Vagina (tissue), 2 donors: ENCODE data around the gene NTRK1. TPM values are rescaled to one million over a fixed set of nuclear protein-coding genes. Genes with fewer than 3 reads are reported as not detected.

Source experiments
- DNase-seq, 2 donors: peaks; one replicate each; pipeline ENCODE4 v3.0.0-alpha.2; 2017; ENCODE audit errors: extremely low spot score in 2 of 2
- H3K27ac ChIP-seq: fragments of 200-600 bp; sonication (generic); one replicate; pipeline ENCODE4 v1.5.1; 2019
- H3K27me3 ChIP-seq: fragments of 200-600 bp; sonication (generic); one replicate; pipeline ENCODE4 v1.5.1; 2019
- H3K36me3 ChIP-seq, 2 donors: fragments of 200-600 bp; sonication (generic); one replicate each; pipeline ENCODE4 v1.5.1; 2017 to 2019
- H3K4me1 ChIP-seq: fragments of 200-600 bp; sonication (generic); one replicate; pipeline ENCODE4 v1.5.1; 2019
- H3K4me3 ChIP-seq, 2 donors: fragments of 200-600 bp; sonication (generic); 1 replicate in 1 of 2; 2 replicates in 1 of 2; pipeline ENCODE4 v1.5.1; 2016 to 2019
- H3K9me3 ChIP-seq: fragments of 200-600 bp; sonication (generic); one replicate; pipeline ENCODE4 v1.5.1; 2019
- POLR2A ChIP-seq, 2 donors: fragments of 450-650 bp; IDR thresholded peaks; one replicate each; pipeline ENCODE4 v1.6.1; 2017; ENCODE audit warnings: antibody characterized with exemption in 2 of 2, mild to moderate bottlenecking in 2 of 2, moderate library complexity in 2 of 2
- POLR2AphosphoS5 ChIP-seq, 2 donors: sonication (generic); formaldehyde crosslinking; IDR thresholded peaks; one replicate each; pipeline ENCODE4 v1.9.0; 2017; ENCODE audit warnings: antibody characterized with exemption in 2 of 2, mild to moderate bottlenecking in 2 of 2, low read depth in 1 of 2; ENCODE audit not compliant: insufficient read depth in 1 of 2
- intact Hi-C: fragments of 100-400 bp; cut with DNase I; formaldehyde crosslinking; loops from one replicate; pipeline ENCODE4 v1.15.1; 2023
- total RNA-seq: library from RNA; depleted of rRNA; stranded (reverse); fragments of >200 nt; gene quantifications from one replicate; pipeline ENCODE4 v1.2.3, GENCODE V29; 2016
- TF ChIP-seq, protein P1 (sequence below), 3 experiments: fragments of 450-650 bp in 2 of 3; fragments of 200-600 bp in 1 of 3; sonication (generic) in 1 of 3; IDR thresholded peaks; one replicate each; pipeline ENCODE4 v1.5.1; 2017 to 2019; ENCODE audit warnings: antibody characterized with exemption in 3 of 3, mild to moderate bottlenecking in 2 of 3, moderate library complexity in 2 of 3

Gene NTRK1
- total RNA-seq, 1 donor from 2014 or later: 2.9 TPM

DNA sequence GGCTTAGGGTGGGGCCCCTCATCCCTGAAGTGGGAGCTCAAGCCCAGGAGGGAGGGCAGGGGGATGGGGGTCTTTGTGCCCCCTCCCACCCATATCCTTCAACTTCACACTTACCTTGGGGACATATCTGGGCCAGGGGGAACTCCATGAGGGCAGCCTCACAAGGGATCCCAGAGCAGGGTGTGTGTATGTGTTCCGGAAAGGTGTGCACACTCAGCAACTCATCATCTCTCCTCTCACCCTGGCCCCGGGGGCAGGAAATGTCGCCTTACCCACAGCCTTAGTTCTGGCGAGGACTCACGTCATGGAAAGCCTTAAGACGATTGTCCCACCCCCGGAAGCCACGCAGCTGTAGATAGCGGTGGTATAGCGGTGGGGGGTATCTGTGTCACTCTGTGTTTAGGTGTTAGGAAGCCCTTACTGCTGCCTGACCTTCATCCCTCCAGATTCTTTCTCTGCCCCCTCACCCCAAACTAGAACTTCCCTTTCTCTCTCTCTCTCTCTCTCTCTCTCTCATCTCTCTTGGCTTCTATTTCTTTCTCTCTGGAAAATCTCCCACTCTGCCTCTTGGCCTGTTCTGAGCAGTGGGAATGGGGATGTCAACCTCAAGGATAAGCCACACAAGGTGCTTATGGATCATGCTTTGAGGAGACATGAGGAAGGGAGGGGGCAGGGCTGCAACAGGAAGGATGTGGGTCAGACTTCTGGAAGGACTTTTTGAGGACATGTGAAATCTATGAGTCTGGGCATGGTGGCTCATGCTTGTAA is 43.9 kb upstream of the NTRK1 start, which contains the start of gene SH2D2A:
TSS of gene SH2D2A (minus strand) at position 288 of the 768 bp plus-strand sequence. CDS start at position 148, 140 bp downstream.
- DNase-seq: no peak
- H3K4me3 ChIP-seq: peak within 1 kb of the TSS; percentile 29 to 32

DNA sequence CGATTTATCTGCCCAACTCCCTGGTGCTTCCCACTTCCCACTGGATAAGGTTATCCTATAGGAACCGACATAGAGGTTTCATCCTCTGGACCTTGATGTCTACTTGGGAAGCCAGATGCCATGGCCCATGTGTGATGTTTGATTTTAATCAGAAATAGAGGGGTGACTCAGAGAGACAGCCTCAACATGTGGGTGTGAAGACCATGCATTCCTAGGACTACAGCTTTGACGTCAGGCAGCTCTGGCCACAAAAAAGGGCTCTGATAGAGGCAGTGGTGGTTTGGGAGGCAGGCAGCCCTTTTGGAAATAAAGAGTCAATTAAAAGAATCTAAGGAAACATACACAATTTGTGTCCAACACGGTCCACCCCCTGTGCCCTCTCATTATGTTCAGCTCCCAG is 38.9 kb upstream of the NTRK1 start:
- intact Hi-C loops: no loop called here
- H3K9me3 ChIP-seq: no peaks in the 10 kb centered on the region
- H3K4me3 ChIP-seq: no peak overlapping the region
- H3K4me1 ChIP-seq: peaks cover 2% of the 10 kb centered on the region
- no peaks in the 10 kb centered on the region for H3K36me3 ChIP-seq
- DNase-seq: no peak
- TF ChIP-seq POLR2AphosphoS5 (IDR thresholded peaks at IDR 0.05; ENCODE audit: insufficient read depth in 1 of 2, low read depth in 1 of 2) (no peak), POLR2A (IDR thresholded peaks at IDR 0.05) (no peak)
- TF ChIP-seq, protein P1, sequence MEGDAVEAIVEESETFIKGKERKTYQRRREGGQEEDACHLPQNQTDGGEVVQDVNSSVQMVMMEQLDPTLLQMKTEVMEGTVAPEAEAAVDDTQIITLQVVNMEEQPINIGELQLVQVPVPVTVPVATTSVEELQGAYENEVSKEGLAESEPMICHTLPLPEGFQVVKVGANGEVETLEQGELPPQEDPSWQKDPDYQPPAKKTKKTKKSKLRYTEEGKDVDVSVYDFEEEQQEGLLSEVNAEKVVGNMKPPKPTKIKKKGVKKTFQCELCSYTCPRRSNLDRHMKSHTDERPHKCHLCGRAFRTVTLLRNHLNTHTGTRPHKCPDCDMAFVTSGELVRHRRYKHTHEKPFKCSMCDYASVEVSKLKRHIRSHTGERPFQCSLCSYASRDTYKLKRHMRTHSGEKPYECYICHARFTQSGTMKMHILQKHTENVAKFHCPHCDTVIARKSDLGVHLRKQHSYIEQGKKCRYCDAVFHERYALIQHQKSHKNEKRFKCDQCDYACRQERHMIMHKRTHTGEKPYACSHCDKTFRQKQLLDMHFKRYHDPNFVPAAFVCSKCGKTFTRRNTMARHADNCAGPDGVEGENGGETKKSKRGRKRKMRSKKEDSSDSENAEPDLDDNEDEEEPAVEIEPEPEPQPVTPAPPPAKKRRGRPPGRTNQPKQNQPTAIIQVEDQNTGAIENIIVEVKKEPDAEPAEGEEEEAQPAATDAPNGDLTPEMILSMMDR (IDR thresholded peaks at IDR 0.05): no peak
- H3K27ac ChIP-seq: no peak overlapping the region
- no peaks in the 10 kb centered on the region for H3K27me3 ChIP-seq

More for the DNA sequence above, 43.9 kb upstream of the NTRK1 start, which contains the start of gene SH2D2A:
- peaks cover 39% of the 10 kb centered on the region for H3K4me1 ChIP-seq
- peak within 1 kb of the TSS; percentile 80 for H3K27ac ChIP-seq
- no peaks in the 10 kb centered on the region for H3K9me3 ChIP-seq
- peak in 1 of 2 donors; percentile 43 for TF ChIP-seq POLR2A (IDR thresholded peaks at IDR 0.05)
- TF ChIP-seq POLR2AphosphoS5 (IDR thresholded peaks at IDR 0.05; ENCODE audit: insufficient read depth in 1 of 2, low read depth in 1 of 2): peak in 1 of 2 donors; percentile 73
- TF ChIP-seq, protein P1 (IDR thresholded peaks at IDR 0.05): no peak
- no peaks in the 10 kb centered on the region for H3K36me3 ChIP-seq
- intact Hi-C loops: no loop called here
- no peaks in the 10 kb centered on the region for H3K27me3 ChIP-seq

DNA sequence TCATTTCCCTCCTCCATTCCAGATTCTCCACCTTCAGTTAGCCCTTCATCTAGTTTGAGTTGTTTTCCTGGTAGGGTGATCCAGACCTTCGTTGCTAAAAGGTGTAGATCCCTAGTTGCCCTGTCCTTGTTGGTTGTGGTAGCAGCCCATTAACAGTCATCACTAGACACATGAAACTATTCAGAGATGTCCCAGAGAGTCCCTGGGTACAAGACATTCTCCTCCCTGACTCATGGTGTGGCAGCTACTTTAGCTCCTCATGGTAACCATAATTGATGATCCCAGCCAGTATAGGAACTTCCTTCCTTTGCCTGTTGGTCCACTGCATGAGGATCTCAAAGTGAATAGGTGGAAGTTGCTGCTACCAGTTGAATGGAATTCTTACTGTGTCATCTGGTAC is 38.0 kb upstream of the NTRK1 start:
- H3K4me1 ChIP-seq: no peaks in the 10 kb centered on the region
- no peak for DNase-seq
- H3K9me3 ChIP-seq: no peaks in the 10 kb centered on the region
- no peaks in the 10 kb centered on the region for H3K36me3 ChIP-seq
- no peaks in the 10 kb centered on the region for H3K27me3 ChIP-seq
- intact Hi-C loops: no loop called here
- no peak overlapping the region for H3K27ac ChIP-seq
- no peak overlapping the region for H3K4me3 ChIP-seq
- no peak for TF ChIP-seq POLR2AphosphoS5 (IDR thresholded peaks at IDR 0.05; ENCODE audit: insufficient read depth in 1 of 2, low read depth in 1 of 2)
- TF ChIP-seq, protein P1 (IDR thresholded peaks at IDR 0.05): no peak
- TF ChIP-seq POLR2A (IDR thresholded peaks at IDR 0.05): no peak

DNA sequence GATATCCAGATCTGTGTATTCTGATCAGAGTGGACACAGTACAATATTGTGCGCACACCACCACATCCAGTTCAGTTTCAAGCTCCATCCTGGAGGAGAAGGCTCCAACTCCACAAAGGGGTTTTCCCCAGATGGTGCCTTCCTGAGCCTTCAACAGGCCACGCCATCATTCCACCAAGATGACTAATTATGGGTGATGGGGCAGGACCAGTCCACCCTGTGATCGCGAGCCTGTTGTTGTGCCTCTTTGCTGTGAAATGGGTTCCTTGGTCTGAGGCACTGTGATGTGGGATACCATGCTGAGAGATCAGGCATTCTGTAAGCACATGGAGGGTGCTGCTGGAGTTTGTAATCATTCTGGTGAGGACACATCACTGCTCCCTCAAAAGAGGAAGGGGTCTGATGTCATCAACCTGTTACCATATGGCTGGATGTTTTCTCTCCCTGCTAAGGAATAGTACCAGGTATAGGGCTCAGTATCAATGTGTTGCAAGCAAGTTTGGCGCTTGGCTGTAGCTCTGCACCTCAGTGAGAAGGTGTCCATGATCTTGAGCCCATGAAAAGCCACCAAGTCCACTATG is 37.4 kb upstream of the NTRK1 start:
- Histone ChIP-seq H3K9me3 (no peaks in the 10 kb centered on the region), H3K4me3 (no peak overlapping the region), H3K27ac (no peak overlapping the region), H3K27me3 (no peaks in the 10 kb centered on the region), H3K36me3 (no peaks in the 10 kb centered on the region), H3K4me1 (no peaks in the 10 kb centered on the region)
- intact Hi-C loops: no loop called here
- TF ChIP-seq, protein P1 (IDR thresholded peaks at IDR 0.05): no peak
- TF ChIP-seq POLR2A (IDR thresholded peaks at IDR 0.05) (no peak), POLR2AphosphoS5 (IDR thresholded peaks at IDR 0.05; ENCODE audit: insufficient read depth in 1 of 2, low read depth in 1 of 2) (no peak)
- DNase-seq: no peak

DNA sequence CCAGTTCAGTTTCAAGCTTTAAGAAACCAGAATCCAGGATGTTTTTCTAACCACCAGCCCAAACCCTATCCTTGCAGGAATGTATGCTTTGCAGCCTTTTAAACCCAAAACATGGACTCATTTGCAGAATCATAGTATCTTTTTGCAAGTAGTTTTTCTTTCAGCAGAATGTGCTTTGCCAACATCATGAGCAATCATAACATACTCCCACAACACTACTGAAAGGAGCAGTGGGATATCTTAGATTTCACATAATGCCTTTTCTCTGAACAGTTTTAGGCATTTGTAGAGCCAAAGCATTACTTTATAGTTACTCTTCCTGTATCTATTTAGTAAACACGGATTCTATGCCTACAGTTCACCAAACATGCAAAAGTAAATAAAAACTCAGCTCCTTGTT is 34.0 kb upstream of the NTRK1 start:
- Histone ChIP-seq H3K9me3 (no peaks in the 10 kb centered on the region), H3K27me3 (no peaks in the 10 kb centered on the region), H3K4me1 (no peaks in the 10 kb centered on the region), H3K36me3 (no peaks in the 10 kb centered on the region), H3K27ac (no peak overlapping the region), H3K4me3 (no peak overlapping the region)
- TF ChIP-seq POLR2A (IDR thresholded peaks at IDR 0.05): no peak
- TF ChIP-seq POLR2AphosphoS5 (IDR thresholded peaks at IDR 0.05; ENCODE audit: insufficient read depth in 1 of 2, low read depth in 1 of 2): no peak
- TF ChIP-seq, protein P1 (IDR thresholded peaks at IDR 0.05): no peak
- intact Hi-C loops: no loop called here
- no peak for DNase-seq
